ENCODE measurements around the gene TLK2.

- TF ChIP-seq CTCF (IDR thresholded peaks at IDR 0.05) (no peak), SIN3A (IDR thresholded peaks at IDR 0.05; ENCODE audit: borderline replicate concordance, insufficient read depth, low read depth, low read length) (no peak), POLR2AphosphoS5 (IDR thresholded peaks at IDR 0.05; ENCODE audit: low read depth, low read length) (no peak), REST (IDR thresholded peaks at IDR 0.05; ENCODE audit: insufficient read depth in 1 of 2, low read depth in 2 of 2, low read length in 1 of 2) (no peak)
Observed at GRCh38 chr17:62648956-62649294, 170.3 kb downstream of the TLK2 start.

All from Panc1 (cell line).